ENCODE results near the gene C4B.
"Not testable (repeated sequence)": the region's sequence is repeated elsewhere in the genome, so short reads cannot be mapped to it uniquely, and the experiment has no call there.

C4B gene

GRCh38 chr6:32043589-32044380 lies 29.2 kb downstream of the C4B start:
- H3K36me3 ChIP-seq (ENCODE audit: control insufficient read depth in 1 of 2, insufficient read depth in 2 of 2, low read length in 2 of 2); H3K9me3 ChIP-seq (ENCODE audit: control insufficient read depth in 1 of 2, low read length in 2 of 2); H3K4me3 ChIP-seq (ENCODE audit: low read depth in 1 of 2, low read length in 2 of 2); H3K4me1 ChIP-seq (ENCODE audit: control insufficient read depth in 1 of 2, insufficient read depth in 2 of 2, low read length in 2 of 2); H3K9ac ChIP-seq (ENCODE audit: low read depth in 1 of 2, low read length in 2 of 2); H3K27ac ChIP-seq (ENCODE audit: low read depth, low read length); H3K27me3 ChIP-seq (ENCODE audit: control insufficient read depth in 1 of 2, insufficient read depth in 2 of 2, low read length in 2 of 2): not testable (repeated sequence)

GRCh38 chr6:32044916-32045315 lies 30.3 kb downstream of the C4B start:
- H3K9me3 ChIP-seq (ENCODE audit: control insufficient read depth in 1 of 2, low read length in 2 of 2); H3K4me1 ChIP-seq (ENCODE audit: control insufficient read depth in 1 of 2, insufficient read depth in 2 of 2, low read length in 2 of 2); H3K27me3 ChIP-seq (ENCODE audit: control insufficient read depth in 1 of 2, insufficient read depth in 2 of 2, low read length in 2 of 2); H3K36me3 ChIP-seq (ENCODE audit: control insufficient read depth in 1 of 2, insufficient read depth in 2 of 2, low read length in 2 of 2); H3K4me3 ChIP-seq (ENCODE audit: low read depth in 1 of 2, low read length in 2 of 2); H3K27ac ChIP-seq (ENCODE audit: low read depth, low read length); H3K9ac ChIP-seq (ENCODE audit: low read depth in 1 of 2, low read length in 2 of 2): not testable (repeated sequence)

GRCh38 chr6:32045811-32046449 lies 31.3 kb downstream of the C4B start:
- Histone ChIP-seq H3K27ac (ENCODE audit: low read depth, low read length) (no peak overlapping the region), H3K9ac (ENCODE audit: low read depth in 1 of 2, low read length in 2 of 2) (no peak overlapping the region), H3K27me3 (ENCODE audit: control insufficient read depth in 1 of 2, insufficient read depth in 2 of 2, low read length in 2 of 2) (no peaks in the 10 kb centered on the region)

GRCh38 chr6:32046450-32047083 lies 32.0 kb downstream of the C4B start:
- no peaks in the 10 kb centered on the region for H3K27me3 ChIP-seq (ENCODE audit: control insufficient read depth in 1 of 2, insufficient read depth in 2 of 2, low read length in 2 of 2)
- H3K9me3 ChIP-seq (ENCODE audit: control insufficient read depth in 1 of 2, low read length in 2 of 2) = no peaks in the 10 kb centered on the region
- peak overlapping the region; percentile 32 for H3K27ac ChIP-seq (ENCODE audit: low read depth, low read length)
- H3K36me3 ChIP-seq (ENCODE audit: control insufficient read depth in 1 of 2, insufficient read depth in 2 of 2, low read length in 2 of 2) = no peaks in the 10 kb centered on the region
- peaks cover 0 to 9% of the 10 kb centered on the region in 2 donors for H3K4me1 ChIP-seq (ENCODE audit: control insufficient read depth in 1 of 2, insufficient read depth in 2 of 2, low read length in 2 of 2)
- no peak overlapping the region for H3K4me3 ChIP-seq (ENCODE audit: low read depth in 1 of 2, low read length in 2 of 2)
- no peak overlapping the region for H3K9ac ChIP-seq (ENCODE audit: low read depth in 1 of 2, low read length in 2 of 2)

More at GRCh38 chr6:32045811-32046449, 31.3 kb downstream of the C4B start:
- H3K4me1 ChIP-seq (ENCODE audit: control insufficient read depth in 1 of 2, insufficient read depth in 2 of 2, low read length in 2 of 2) = peaks cover 0 to 9% of the 10 kb centered on the region in 2 donors
- H3K9me3 ChIP-seq (ENCODE audit: control insufficient read depth in 1 of 2, low read length in 2 of 2) = no peaks in the 10 kb centered on the region
- H3K36me3 ChIP-seq (ENCODE audit: control insufficient read depth in 1 of 2, insufficient read depth in 2 of 2, low read length in 2 of 2) = no peaks in the 10 kb centered on the region
- no peak overlapping the region for H3K4me3 ChIP-seq (ENCODE audit: low read depth in 1 of 2, low read length in 2 of 2)

GRCh38 chr6:32047084-32047478 lies 32.5 kb downstream of the C4B start:
- Histone ChIP-seq H3K36me3 (ENCODE audit: control insufficient read depth in 1 of 2, insufficient read depth in 2 of 2, low read length in 2 of 2) (no peaks in the 10 kb centered on the region), H3K27me3 (ENCODE audit: control insufficient read depth in 1 of 2, insufficient read depth in 2 of 2, low read length in 2 of 2) (no peaks in the 10 kb centered on the region), H3K9me3 (ENCODE audit: control insufficient read depth in 1 of 2, low read length in 2 of 2) (no peaks in the 10 kb centered on the region), H3K4me3 (ENCODE audit: low read depth in 1 of 2, low read length in 2 of 2) (no peak overlapping the region), H3K4me1 (ENCODE audit: control insufficient read depth in 1 of 2, insufficient read depth in 2 of 2, low read length in 2 of 2) (peaks cover 0 to 9% of the 10 kb centered on the region in 2 donors), H3K9ac (ENCODE audit: low read depth in 1 of 2, low read length in 2 of 2) (no peak overlapping the region), H3K27ac (ENCODE audit: low read depth, low read length) (peak overlapping the region; percentile 32)

- no peaks in the 10 kb centered on the region for H3K36me3 ChIP-seq (ENCODE audit: control insufficient read depth in 1 of 2, insufficient read depth in 2 of 2, low read length in 2 of 2)
- H3K4me1 ChIP-seq (ENCODE audit: control insufficient read depth in 1 of 2, insufficient read depth in 2 of 2, low read length in 2 of 2) = peaks cover 0 to 9% of the 10 kb centered on the region in 2 donors
- H3K4me3 ChIP-seq (ENCODE audit: low read depth in 1 of 2, low read length in 2 of 2) = no peak overlapping the region
- no peaks in the 10 kb centered on the region for H3K27me3 ChIP-seq (ENCODE audit: control insufficient read depth in 1 of 2, insufficient read depth in 2 of 2, low read length in 2 of 2)
- no peaks in the 10 kb centered on the region for H3K9me3 ChIP-seq (ENCODE audit: control insufficient read depth in 1 of 2, low read length in 2 of 2)
- no peak overlapping the region for H3K27ac ChIP-seq (ENCODE audit: low read depth, low read length)
- H3K9ac ChIP-seq (ENCODE audit: low read depth in 1 of 2, low read length in 2 of 2) = no peak overlapping the region
Observed at GRCh38 chr6:32047539-32047854, 32.9 kb downstream of the C4B start.

- Histone ChIP-seq H3K4me1 (ENCODE audit: control insufficient read depth in 1 of 2, insufficient read depth in 2 of 2, low read length in 2 of 2) (peaks cover 0 to 9% of the 10 kb centered on the region in 2 donors), H3K9me3 (ENCODE audit: control insufficient read depth in 1 of 2, low read length in 2 of 2) (no peaks in the 10 kb centered on the region), H3K9ac (ENCODE audit: low read depth in 1 of 2, low read length in 2 of 2) (no peak overlapping the region), H3K27me3 (ENCODE audit: control insufficient read depth in 1 of 2, insufficient read depth in 2 of 2, low read length in 2 of 2) (no peaks in the 10 kb centered on the region), H3K4me3 (ENCODE audit: low read depth in 1 of 2, low read length in 2 of 2) (peak overlapping the region in 1 of 2 donors; percentile 28), H3K27ac (ENCODE audit: low read depth, low read length) (no peak overlapping the region), H3K36me3 (ENCODE audit: control insufficient read depth in 1 of 2, insufficient read depth in 2 of 2, low read length in 2 of 2) (no peaks in the 10 kb centered on the region)
Observed at GRCh38 chr6:32047855-32048766, 33.5 kb downstream of the C4B start.

- H3K27ac ChIP-seq (ENCODE audit: low read depth, low read length); H3K4me3 ChIP-seq (ENCODE audit: low read depth in 1 of 2, low read length in 2 of 2); H3K27me3 ChIP-seq (ENCODE audit: control insufficient read depth in 1 of 2, insufficient read depth in 2 of 2, low read length in 2 of 2); H3K36me3 ChIP-seq (ENCODE audit: control insufficient read depth in 1 of 2, insufficient read depth in 2 of 2, low read length in 2 of 2); H3K9me3 ChIP-seq (ENCODE audit: control insufficient read depth in 1 of 2, low read length in 2 of 2); H3K9ac ChIP-seq (ENCODE audit: low read depth in 1 of 2, low read length in 2 of 2); H3K4me1 ChIP-seq (ENCODE audit: control insufficient read depth in 1 of 2, insufficient read depth in 2 of 2, low read length in 2 of 2): not testable (repeated sequence)
Observed at GRCh38 chr6:32049149-32049548, 34.6 kb downstream of the C4B start.

GRCh38 chr6:32049736-32050135 lies 35.1 kb downstream of the C4B start:
- not testable (repeated sequence) for H3K9ac ChIP-seq (ENCODE audit: low read depth in 1 of 2, low read length in 2 of 2); H3K27ac ChIP-seq (ENCODE audit: low read depth, low read length); H3K36me3 ChIP-seq (ENCODE audit: control insufficient read depth in 1 of 2, insufficient read depth in 2 of 2, low read length in 2 of 2); H3K9me3 ChIP-seq (ENCODE audit: control insufficient read depth in 1 of 2, low read length in 2 of 2); H3K27me3 ChIP-seq (ENCODE audit: control insufficient read depth in 1 of 2, insufficient read depth in 2 of 2, low read length in 2 of 2); H3K4me1 ChIP-seq (ENCODE audit: control insufficient read depth in 1 of 2, insufficient read depth in 2 of 2, low read length in 2 of 2); H3K4me3 ChIP-seq (ENCODE audit: low read depth in 1 of 2, low read length in 2 of 2)
